NCI-H345 treated with DMSO at 0.1 percent for 48 hours (cell line): ENCODE measurements around the gene SPDYA.
A peak's percentile ranks its signal among the peaks of the same experiment; 100 is the strongest.

Source experiments
- DNase-seq: peaks from one replicate; lab custom pipeline; 2025; ENCODE audit not compliant: unreplicated experiment; lab: John Stamatoyannopoulos, UW

SPDYA gene

GRCh38 chr2:28824207-28824606 is 13.6 kb downstream of the SPDYA start:
- DNase-seq: no peak

GRCh38 chr2:28824870-28825269 is 14.2 kb downstream of the SPDYA start:
- DNase-seq: no peak

- DNase-seq: no peak
These were observed 17.7 kb downstream of the SPDYA start for GRCh38 chr2:28828382-28828781.

- DNase-seq: no peak
These were observed 23.3 kb downstream of the SPDYA start for GRCh38 chr2:28833740-28834470.

- DNase-seq: no peak
These were observed 25.1 kb downstream of the SPDYA start for GRCh38 chr2:28835781-28836180.

- no peak for DNase-seq
These were observed 28.3 kb downstream of the SPDYA start for GRCh38 chr2:28838971-28839370.

GRCh38 chr2:28842042-28842441 is 31.4 kb downstream of the SPDYA start:
- DNase-seq: no peak

- no peak for DNase-seq
These were observed 44.6 kb downstream of the SPDYA start for GRCh38 chr2:28855193-28855592.

- DNase-seq: no peak
These were observed 45.3 kb downstream of the SPDYA start for GRCh38 chr2:28855977-28856376.

GRCh38 chr2:28868611-28869010 is 58.0 kb downstream of the SPDYA start:
- no peak for DNase-seq

- DNase-seq: no peak
These were observed 59.0 kb downstream of the SPDYA start for GRCh38 chr2:28869494-28870145.

- DNase-seq: peak; percentile 95
These were observed 59.7 kb downstream of the SPDYA start, which contains the start of gene TRMT61B for GRCh38 chr2:28870146-28870891. Gene TRMT61B, minus strand, starts transcription at chr2:28870309. Its CDS starts 32 bp downstream, at chr2:28870277.

GRCh38 chr2:28871620-28872019 is 61.0 kb downstream of the SPDYA start:
- no peak for DNase-seq

GRCh38 chr2:28880193-28880592 is 69.6 kb downstream of the SPDYA start:
- no peak for DNase-seq

- no peak for DNase-seq
These were observed 82.9 kb downstream of the SPDYA start for GRCh38 chr2:28893488-28893887.

GRCh38 chr2:28894470-28895188 is 84.0 kb downstream of the SPDYA start, which contains the start of gene WDR43:
Gene WDR43, plus strand, starts transcription at chr2:28894667. Its CDS starts 32 bp downstream, at chr2:28894699.
- peak; percentile 99 for DNase-seq

- no peak for DNase-seq
These were observed 84.7 kb downstream of the SPDYA start for GRCh38 chr2:28895189-28895893.

- no peak for DNase-seq
These were observed 86.3 kb downstream of the SPDYA start for GRCh38 chr2:28896906-28897305.

GRCh38 chr2:28898048-28898447 is 87.4 kb downstream of the SPDYA start:
- no peak for DNase-seq
